Stimulated activated CD8-positive, alpha-beta memory T cell treated with anti-CD3 and anti-CD28 coated beads, Interleukin-12 subunit alpha, Interleukin-12 subunit beta, amount 100 ng/mL, for 24 hours (primary cell): ENCODE data around the gene A1CF.

Source experiments
- DNase-seq: peaks from one replicate; pipeline ENCODE4 v3.0.0-alpha.2; 2020; ENCODE audit errors: extremely low read depth

The A1CF gene

DNA sequence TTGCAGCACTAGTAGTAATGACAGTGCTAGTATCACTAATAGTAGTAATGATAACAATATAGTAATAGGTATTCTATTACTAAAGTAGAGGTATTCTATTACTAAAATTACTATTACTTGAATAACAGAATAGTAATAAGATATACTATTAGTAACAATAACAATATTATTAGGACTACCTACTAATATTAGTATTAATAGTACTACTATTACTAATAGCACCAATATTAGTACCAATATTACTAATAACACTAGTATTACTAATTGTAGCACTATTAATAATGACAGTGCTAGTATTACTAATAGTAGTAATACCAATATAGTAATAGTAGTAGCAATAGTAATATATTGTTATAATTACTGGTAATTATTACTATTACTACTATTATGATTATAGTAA is 24.1 kb downstream of the A1CF start:
- no peak for DNase-seq

DNA sequence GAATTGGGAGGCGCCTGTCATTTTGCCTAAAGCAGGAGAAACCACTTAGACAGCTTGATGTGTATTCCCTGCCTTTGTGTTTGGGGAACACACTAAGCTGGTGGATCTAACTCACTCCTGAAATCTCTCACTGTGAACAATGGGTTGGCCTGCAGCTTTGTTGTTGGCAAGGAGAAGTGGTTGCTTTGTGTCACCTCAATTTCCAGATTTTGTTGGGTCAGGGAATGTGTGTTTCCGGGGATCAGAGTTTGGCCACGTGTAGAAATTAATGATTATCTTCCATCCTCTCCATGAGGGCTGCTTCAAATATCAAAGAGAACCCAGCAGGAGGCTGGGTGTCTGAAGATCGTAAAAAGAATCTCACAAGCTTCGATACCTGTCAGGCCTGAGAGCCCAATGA is 27.8 kb downstream of the A1CF start:
- DNase-seq, result no peak

DNA sequence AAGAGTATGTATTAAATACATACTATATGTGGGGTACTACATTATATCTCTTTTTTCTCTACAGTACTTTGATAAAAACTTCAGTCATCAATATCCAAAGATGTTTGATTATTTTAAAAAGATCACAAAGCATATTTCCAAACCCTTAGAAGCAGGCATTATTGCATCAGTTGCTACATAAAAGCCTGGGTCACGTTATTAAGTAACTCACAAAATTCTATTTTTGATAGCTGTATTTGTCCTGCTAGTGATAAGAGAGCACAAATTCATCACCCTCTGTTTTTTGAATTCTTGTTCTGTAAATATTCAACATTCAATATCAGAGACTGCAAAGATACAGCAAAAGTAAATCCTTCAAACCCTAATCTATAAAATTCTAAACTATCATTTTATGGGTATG is 30.0 kb downstream of the A1CF start:
- DNase-seq, result no peak

DNA sequence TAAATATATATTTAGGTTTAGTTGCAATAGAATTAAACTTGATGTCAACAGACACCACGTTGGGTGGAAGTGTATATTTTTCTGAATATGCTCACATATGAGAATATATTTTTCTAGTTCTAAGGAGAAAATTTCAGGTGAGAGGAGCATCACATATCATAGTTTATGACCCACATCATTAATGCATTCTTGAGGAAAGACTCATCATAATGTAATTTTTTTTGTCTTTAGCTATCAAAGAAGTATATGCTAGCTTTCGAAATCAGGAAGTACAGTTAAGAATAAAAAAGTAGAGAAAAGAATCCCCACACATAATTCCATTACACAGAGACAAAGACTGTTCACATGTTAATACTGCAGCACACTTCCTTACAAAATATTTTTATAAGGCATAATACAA is 30.4 kb downstream of the A1CF start:
- DNase-seq, result no peak

DNA sequence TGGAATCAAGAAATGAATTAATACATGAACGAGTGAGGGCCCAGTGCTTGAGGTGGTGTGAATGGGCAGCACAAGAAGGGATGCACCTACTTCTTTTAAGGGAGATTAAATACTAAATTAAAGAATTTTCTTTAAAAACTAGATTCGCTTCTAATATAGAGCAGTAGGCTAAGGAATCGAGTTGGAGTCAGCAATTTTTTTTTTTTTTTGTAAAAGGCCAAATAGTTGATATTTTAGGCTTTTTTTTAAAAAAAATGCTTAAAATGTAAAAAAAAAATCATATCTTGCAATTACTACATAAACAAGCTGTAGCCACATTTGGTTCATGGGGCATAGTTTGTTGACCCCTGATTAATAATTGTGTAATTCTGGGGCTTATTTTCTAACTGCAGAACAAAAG is 31.9 kb downstream of the A1CF start:
- no peak for DNase-seq

DNA sequence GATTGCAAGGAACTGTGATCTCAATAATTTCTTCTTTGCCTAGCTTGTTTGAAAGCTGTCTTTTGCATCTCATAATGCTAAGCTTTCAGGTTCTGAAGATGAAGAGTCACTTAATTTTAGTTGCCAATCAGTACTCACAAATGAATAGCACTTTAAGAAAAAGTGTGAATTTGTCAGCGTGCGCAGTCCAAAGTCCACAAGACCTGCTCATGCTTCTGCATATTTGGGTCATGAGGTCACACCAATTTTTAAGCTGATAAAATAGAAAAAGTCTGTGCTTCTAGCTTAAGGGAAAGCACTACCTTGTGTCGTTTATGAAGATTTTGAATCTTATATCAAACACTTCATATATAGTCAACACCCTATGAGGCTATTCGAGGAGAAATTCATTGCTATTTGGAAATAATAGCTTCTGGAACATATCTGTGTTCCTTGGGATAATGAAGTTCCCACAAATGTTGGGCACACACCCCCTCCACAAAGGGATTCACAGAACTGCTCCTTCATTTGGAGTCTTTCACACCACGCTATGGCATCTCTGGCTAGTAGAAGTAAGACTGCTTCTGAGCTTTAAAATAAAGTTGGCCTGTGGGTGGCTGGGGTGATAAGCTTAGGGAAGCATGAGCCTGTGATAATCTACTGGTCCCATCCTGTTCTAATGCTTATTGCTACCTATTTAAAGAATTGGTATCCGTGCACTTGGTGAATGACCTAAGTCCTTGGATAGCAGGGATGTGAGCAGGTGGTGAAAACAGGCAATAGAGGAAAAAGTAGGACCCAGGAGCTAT is 33.3 kb downstream of the A1CF start:
- DNase-seq, result no peak

DNA sequence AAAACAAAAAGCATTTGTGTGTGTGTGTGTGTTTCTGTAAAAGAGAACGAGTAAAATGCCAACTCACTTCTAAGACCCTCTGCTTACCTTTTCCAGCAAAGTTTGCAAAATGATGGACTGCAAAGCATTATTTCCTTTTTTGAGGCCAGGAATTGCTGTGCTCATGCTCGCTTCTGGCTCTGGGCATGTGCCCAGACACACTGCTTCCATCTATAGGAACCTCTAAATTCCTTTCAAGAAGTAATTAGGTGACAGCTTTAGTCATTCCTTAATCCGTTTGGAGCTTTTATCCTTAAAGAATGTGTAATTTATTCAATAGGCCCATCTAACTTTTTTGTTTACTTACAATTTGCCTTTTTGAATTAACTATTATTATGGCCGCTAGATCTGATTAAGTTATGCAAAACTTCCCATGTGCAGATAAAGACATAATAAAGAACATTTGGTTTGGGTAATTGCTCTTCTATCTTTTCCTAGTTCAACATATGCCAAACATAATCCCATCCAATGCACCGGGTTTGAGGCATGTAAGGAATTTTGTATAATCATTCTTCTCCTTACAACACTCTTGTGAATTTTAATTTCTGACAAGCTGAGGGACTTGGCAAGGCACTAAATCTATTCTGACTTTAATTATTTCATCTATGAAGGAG is 34.7 kb downstream of the A1CF start:
- DNase-seq, result no peak

DNA sequence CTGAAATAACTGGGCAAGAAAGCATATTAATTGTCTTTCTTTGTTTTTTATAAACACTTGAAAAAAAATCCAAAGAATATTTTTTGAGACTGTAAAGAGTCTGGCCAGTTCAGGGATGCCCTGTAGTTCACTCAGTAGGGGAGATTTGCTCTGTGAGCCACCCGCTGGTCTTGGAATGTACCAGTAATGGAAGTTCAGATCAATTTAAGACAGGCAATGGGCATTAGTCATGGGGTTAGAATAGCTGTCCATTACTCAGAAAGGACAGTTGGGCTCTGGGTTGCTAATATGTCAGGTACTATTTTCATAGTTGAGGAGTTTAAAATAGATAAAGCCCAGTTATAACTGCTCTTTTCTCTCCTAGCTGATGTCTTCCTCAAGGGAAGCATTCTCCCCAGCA is 38.7 kb downstream of the A1CF start:
- no peak for DNase-seq

DNA sequence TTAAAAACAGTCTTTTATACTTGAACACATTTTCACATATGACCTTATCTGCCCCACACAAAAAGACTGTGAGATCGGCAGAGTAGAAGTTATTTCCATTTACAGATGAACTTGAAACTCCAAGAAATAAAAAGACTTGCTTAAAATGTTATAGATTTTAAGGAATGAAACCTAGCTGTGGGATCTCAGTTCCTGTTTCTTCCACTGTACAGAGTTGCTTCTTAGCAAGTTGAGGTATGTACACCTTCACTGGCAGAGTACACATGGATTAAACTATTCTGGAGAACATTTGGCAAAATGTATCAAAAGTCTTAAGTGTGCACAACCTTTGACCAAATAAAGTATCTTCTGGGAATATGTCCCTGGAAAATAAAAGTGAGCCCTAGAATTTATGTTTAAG is 48.3 kb downstream of the A1CF start:
- no peak for DNase-seq

DNA sequence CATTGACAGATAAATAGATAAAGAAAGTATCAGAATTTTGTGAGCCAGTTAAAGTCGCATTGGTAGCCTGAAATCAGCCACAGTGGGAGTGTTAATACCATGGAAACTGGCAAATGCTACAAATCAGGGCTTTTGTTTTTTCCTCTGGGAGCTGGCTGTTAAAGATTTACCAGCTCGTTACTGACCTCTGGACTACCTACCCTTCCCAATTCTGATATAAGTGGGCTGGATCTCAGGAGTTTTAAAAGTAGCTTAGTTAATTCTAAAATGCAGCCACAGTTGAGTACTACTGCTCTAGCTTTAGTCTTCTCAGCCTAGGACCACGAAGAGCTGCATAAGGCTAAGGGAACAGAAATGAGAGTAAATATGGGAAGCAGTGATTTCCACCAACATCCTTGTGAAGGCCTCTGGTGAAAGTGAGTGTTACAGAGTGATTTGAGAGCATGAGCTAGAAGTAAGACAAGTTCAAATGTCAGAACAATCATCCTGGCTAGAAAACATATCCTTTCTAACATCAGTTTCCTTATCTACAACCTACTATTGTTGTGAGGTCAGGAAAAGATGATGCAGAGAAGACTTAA is 53.2 kb downstream of the A1CF start:
- no peak for DNase-seq

DNA sequence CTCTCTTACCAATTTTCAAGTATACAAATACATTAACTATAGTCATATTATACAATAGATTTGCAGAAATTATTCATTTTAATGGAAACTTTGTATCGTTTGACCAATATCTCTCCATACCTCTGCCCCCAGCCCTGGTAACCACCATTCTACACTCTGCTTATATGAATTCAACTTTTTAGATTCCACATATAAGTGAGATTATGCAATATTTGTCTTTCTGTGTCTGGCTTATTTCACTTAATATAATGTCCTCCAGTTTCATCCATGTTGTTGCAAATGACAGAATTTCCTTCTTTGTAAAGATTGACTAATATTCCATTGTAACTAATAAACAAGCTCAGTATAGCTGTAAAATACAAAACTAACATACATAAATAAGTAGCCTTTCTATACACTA is 55.4 kb downstream of the A1CF start:
- no peak for DNase-seq

DNA sequence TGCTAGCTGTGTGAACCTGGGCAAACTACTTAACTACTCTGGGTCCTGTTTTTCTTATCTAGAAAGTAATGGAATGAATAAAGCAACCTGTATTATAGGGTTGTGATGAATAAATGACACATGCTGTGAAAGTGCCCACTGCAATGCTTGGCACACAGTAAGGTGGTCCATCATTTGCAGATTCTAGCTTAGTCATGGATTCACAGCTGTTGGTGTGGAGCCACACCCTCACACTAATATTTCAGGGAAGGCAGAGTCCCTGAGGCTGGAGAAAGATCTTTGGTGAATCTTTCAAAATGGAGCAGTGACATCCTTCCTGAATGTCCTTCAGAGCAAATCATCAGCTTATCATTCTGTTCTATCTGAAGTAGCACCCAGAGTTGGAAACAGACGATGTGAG is 60.6 kb downstream of the A1CF start:
- DNase-seq, result no peak

DNA sequence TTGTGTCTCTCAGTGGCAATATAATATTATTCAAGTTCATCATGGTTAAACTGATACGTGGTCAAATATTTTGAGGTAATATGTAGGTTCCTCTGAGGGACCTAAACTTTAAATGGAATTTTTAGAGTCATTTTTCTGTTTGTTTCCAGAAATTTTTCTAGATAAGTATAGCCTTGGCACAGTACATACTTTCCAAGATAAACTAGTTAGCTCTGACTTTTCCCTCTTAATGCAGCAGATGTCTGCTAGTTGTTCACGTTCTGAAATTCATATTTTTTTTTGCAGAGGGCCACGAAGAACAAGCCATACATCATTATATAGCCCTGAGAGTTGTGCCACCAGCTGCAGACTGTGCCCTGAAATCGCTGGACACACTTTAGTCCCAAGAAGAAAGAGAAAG is 61.6 kb downstream of the A1CF start:
- no peak for DNase-seq

DNA sequence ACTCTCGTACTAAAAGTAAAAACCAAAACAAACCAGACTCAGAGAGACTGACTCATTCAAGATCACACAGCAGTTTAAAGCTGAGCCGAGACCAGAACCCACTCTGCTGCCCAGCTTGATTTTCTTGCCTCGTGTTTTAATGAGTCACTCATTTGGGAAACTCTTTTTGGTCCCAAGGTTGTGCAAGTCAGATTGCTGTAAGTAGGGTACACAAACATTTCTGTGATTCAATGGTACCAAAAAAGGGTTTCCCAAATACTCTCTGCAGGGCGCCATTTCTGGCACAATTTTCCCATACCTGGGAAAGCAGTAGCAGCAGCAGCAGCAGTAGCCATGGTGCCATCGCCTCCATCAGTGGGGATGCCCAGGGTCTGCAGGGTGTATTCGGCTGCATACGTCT is 75.8 kb downstream of the A1CF start:
- DNase-seq, result no peak

DNA sequence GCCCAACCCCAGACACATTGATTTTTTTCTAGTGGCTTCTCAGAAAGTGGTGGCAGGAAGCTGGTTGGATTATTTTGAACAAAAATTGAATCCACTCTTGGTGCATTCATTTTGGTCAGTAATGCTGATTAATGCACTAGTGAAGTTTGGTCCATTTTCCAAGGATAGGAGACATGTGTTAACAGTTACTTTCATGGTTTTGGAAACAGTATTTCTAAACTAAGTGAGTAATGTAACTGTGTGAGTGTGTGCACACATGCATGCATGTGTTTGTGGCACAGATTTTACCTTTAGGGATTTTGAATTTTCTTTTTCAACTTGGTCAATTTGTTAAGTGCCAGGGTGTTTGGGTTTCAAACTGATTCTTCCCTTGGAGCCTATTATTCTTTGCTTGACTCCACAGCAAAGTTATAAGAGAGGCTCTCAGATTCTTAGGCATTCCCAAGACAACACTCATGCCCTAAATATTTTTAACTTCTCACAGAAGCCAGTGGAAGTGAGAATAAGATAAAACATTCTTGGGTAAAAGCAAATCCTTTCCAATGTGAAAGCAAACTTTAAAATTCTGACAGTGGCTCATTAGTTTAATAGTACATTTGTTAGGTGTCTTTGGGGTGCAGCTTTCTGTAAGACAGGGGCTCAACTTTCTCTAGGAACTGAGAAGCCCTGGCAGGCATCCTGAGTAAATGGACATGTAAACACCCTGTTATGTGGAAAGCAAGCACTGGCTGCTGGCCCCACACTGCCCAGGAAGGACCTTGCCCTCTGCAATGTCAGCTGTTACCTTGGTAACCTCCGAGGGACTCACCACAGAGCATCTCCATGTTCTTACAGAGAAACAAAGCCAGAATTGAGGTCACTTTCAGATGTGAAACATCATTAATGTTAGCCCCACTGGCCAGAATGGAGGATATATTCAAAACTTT is 77.3 kb downstream of the A1CF start:
- no peak for DNase-seq

DNA sequence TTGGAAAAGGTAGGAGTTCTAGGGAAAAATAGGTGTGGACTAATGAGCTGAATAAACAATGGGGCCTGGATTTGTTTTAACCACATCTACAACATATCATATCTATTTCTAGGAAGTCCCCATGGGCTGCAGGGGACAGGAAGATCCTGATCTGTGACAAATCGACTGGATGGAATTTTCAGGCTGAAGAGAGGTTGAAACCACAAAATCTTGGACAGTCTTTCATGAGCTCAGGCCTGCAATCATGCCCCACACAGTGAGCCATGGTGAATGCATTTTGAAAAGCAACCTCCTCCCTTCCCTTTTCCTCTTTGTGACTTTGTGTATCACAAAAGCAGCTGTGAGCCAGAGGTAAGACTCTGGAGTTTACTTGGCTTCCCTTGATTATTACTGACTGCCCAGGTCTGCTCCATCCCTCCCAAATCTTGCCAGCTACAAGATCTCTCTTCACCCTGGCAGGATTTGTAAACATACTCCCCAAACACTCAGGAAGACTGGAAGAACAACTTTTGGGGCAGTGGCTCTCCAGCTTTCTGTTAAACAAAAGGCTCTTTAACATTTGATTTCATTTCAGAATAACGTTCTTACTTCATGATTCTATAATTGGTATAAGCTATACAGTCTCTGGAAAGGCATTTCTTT is 79.3 kb downstream of the A1CF start:
- no peak for DNase-seq

DNA sequence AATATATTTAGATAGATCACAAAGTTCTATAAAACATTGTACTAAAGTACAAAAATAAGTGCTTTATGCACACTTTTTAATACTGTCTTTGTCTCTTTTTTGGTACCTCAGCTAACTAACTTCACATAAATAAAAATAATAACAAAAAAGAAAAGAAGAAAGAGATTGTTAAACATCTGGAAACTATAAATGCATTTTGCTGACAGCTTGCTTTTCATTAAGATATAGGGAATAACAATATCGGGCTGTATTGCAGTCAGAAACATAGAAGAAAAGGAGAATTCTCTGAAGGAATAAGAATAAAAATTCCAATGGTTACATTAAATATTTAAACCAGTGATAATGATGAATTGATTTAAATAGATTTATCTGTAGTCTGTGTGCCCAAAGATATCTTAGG is 85.8 kb downstream of the A1CF start:
- no peak for DNase-seq

DNA sequence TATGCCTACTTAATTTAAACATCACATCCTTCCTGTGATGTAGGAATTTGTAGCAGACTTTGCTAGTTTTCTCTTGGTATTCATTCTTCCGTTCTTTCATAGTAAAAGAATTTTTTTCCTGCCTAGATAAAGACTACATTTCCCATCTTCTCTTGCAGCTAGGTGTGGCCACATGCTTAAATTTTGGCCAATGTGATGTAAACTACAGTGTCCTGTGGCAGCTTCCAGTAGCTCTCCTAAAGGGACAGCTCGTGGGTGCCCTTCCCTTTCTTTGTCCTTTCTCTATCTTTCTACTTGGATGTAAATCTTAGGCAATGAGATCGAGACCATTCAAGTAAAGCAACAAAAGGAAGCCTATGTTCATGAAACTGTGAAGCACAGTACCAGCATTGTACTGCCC is 87.1 kb downstream of the A1CF start:
- no peak for DNase-seq

DNA sequence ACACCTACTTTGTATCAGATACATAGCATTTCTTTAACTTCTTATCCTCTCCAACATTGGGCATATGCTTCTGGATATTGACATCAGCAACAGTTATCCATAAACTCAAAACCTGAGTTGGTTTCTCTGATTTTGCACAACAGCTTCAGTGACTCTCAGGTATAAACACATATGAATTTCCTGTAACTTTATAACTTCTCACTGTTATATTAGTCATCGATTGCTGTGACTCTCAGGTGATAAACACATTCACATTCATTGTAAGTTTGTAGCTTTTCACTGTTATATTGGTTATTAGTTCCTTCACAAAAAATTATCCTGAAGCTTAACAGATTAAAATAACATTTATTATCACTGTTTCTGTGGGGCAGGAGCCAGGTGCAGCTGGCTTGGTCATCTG is 88.7 kb downstream of the A1CF start:
- DNase-seq, result no peak

DNA sequence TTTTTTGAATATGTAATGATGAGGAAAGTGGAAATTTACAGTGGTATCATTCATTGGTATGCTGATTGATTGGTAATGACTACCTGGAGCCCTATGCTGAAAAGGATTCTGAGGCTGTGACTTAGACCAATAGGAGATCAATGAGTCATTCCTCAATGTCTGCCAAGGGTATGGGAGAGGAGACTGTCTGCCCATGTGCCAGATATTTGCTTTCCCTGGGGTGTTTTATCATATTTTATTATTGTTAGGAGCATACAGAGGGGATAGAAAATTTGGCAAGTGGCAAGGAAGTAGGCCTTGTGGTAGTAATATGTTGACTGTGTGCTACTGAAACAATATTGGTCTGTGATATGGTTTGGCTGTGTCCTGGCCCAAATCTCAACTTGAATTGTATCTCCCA is 90.9 kb downstream of the A1CF start:
- DNase-seq, result no peak

DNA sequence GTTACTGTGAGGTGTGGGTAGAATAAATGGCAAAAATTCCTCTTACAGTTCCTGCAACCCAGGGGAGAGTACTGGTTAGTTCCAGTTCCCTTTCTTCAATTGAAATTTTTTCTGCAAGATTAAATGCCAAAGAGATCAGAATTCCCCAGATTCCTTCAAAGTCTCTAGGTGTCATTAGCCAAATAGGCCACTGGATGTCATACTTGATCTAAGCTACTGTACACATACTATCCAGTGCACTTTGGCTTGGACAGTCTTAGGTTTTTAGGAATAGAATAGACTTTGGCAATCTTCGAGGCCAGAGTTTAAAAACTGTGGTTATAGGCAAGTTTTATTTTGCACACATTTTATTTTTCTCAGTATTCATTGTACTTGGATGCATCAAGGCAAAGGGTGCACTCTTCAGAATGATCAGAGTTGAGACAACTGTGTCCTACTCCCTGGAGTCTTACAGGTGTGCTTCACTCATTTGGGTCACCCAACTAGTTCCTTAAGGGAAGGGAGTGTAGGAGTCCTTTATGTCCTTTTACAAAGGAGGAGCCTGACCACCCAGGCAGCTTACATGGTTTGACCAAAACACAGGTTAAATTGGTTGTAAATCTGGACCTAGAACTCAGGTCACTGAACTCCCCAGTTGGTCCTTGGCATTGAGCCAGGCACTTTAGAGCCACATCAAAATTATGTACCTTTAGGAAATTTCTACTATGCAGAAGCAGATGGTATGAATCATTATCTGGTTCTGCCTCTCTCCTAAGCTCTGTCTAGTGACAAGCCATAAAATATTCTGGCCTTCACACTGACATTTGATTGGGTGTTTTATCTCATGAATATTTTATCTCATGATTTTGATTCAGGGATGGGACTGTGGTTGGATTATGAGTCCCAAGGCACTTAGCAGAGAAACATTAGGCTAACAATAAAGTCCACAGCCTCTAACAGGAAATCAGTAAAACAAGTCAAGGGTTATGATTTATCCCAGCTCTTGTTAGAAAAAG is 96.2 kb downstream of the A1CF start:
- DNase-seq, result no peak
